ENCODE results near the gene NMUR2.

GRCh38 chr5:152422081-152422480 lies 17.0 kb upstream of the NMUR2 start:
- TF ChIP-seq CEBPB (IDR thresholded peaks at IDR 0.05) (no peak), EP300 (IDR thresholded peaks at IDR 0.05; ENCODE audit: borderline replicate concordance) (no peak), FOXM1 (IDR thresholded peaks at IDR 0.05; ENCODE audit: borderline replicate concordance, low read depth) (no peak), REST (IDR thresholded peaks at IDR 0.05; ENCODE audit: low read depth) (no peak)
